Duodenal mucosa (tissue), 2 donors: ENCODE measurements around the gene SHISA9.

ENCODE experiments used
- H3K27ac ChIP-seq: one replicate; pipeline ENCODE4 v1.7.0; 2013; ENCODE audit warnings: low read depth, low read length
- H3K27me3 ChIP-seq, 2 donors: one replicate each; pipeline ENCODE4 v1.7.0; 2013; ENCODE audit warnings: low read length in 2 of 2, control low read depth in 1 of 2; ENCODE audit not compliant: insufficient read depth in 2 of 2, control insufficient read depth in 1 of 2
- H3K36me3 ChIP-seq, 2 donors: one replicate each; pipeline ENCODE4 v1.7.0; 2013; ENCODE audit warnings: low read length in 2 of 2, control low read depth in 1 of 2; ENCODE audit not compliant: insufficient read depth in 2 of 2, control insufficient read depth in 1 of 2
- H3K4me1 ChIP-seq, 2 donors: one replicate each; pipeline ENCODE4 v1.7.0; 2013; ENCODE audit warnings: low read length in 2 of 2, control low read depth in 1 of 2; ENCODE audit not compliant: insufficient read depth in 2 of 2, control insufficient read depth in 1 of 2
- H3K4me3 ChIP-seq, 2 donors: one replicate each; pipeline ENCODE4 v1.7.0; 2013; ENCODE audit warnings: low read length in 2 of 2, low read depth in 1 of 2
- H3K9ac ChIP-seq, 2 donors: one replicate each; pipeline ENCODE4 v1.7.0; 2013; ENCODE audit warnings: low read length in 2 of 2, low read depth in 1 of 2
- H3K9me3 ChIP-seq, 2 donors: one replicate each; pipeline ENCODE4 v1.7.0; 2013; ENCODE audit warnings: low read length in 2 of 2, control low read depth in 1 of 2; ENCODE audit not compliant: control insufficient read depth in 1 of 2

SHISA9 gene

DNA sequence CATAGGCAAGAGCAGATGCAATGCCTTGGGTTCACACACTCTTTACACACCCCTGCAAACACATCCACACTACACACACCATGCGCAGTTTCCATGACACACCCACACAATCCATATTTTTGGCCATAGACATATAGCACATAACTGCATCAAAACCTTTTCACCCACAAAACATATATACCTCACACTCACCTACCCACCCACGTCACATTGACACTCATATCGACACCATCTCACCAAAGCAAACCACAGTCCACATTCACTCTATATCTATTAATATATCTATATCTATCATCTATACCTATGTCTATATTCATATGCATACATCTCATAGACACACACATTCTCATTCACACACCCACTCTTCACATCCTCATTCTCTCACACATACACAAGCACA lies 246.9 kb downstream of the SHISA9 start:
- no peak overlapping the region for H3K4me3 ChIP-seq
- H3K9me3 ChIP-seq: peaks cover 0 to 2% of the 10 kb centered on the region in 2 donors
- H3K27me3 ChIP-seq: no peaks in the 10 kb centered on the region
- no peaks in the 10 kb centered on the region for H3K4me1 ChIP-seq
- H3K27ac ChIP-seq: no peak overlapping the region
- H3K36me3 ChIP-seq: no peaks in the 10 kb centered on the region
- no peak overlapping the region for H3K9ac ChIP-seq

DNA sequence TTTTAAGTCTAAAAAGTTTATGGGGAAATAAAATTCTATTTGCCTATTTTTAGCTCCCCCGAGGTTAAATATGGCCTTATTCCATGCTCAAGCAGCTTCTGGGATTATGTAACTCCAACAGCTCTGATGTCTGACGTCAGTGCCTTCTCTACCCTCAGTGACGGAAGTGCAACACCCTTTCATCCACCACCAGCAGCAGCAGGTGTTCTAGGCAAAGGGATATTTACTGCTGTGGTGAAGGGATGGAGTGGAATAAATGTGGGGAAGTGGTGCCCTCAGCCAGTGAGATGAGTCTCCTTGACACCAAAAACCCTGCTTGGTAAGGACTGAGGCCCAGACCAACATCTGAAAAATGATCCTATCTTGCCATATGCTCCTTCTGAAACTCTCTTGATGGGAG lies 247.4 kb downstream of the SHISA9 start:
- Histone ChIP-seq H3K4me1 (no peaks in the 10 kb centered on the region), H3K9ac (no peak overlapping the region), H3K27me3 (no peaks in the 10 kb centered on the region), H3K27ac (no peak overlapping the region), H3K9me3 (peaks cover 0 to 2% of the 10 kb centered on the region in 2 donors), H3K36me3 (no peaks in the 10 kb centered on the region), H3K4me3 (no peak overlapping the region)

- Histone ChIP-seq H3K4me1 (no peaks in the 10 kb centered on the region), H3K4me3 (no peak overlapping the region), H3K27me3 (no peaks in the 10 kb centered on the region), H3K27ac (no peak overlapping the region), H3K9me3 (peaks cover 2 to 3% of the 10 kb centered on the region in 2 donors), H3K36me3 (no peaks in the 10 kb centered on the region), H3K9ac (no peak overlapping the region)
Measured at GRCh38 chr16:13150181-13150885, 248.9 kb downstream of the SHISA9 start.

GRCh38 chr16:13153696-13154095 lies 252.3 kb downstream of the SHISA9 start:
- Histone ChIP-seq H3K4me3 (no peak overlapping the region), H3K9me3 (peaks cover 2 to 3% of the 10 kb centered on the region in 2 donors), H3K27me3 (no peaks in the 10 kb centered on the region), H3K4me1 (no peaks in the 10 kb centered on the region), H3K9ac (no peak overlapping the region), H3K27ac (no peak overlapping the region), H3K36me3 (no peaks in the 10 kb centered on the region)

GRCh38 chr16:13154799-13155198 lies 253.4 kb downstream of the SHISA9 start:
- no peak overlapping the region for H3K4me3 ChIP-seq
- no peaks in the 10 kb centered on the region for H3K36me3 ChIP-seq
- H3K9ac ChIP-seq: no peak overlapping the region
- H3K27ac ChIP-seq: no peak overlapping the region
- H3K27me3 ChIP-seq: no peaks in the 10 kb centered on the region
- H3K4me1 ChIP-seq: no peaks in the 10 kb centered on the region
- H3K9me3 ChIP-seq: peaks cover 0 to 3% of the 10 kb centered on the region in 2 donors

DNA sequence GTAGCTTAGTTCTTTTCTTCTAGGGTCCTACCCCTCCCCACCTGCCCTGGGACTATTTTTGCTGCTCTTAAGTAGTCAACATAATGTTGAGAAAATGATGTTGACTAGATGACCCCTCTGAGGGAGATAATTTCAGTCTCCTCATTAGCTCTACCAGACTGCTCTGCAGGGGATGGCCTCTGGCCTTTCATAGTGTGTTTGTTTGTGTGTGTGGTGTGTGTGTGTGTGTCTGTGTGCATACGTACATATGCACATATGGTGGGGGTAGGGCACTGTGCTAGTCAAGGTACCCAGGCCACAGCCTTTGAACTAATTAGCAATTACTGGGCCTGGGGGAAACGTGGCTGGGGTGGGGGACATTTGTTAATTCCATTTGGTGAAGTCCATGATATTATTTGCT lies 254.0 kb downstream of the SHISA9 start:
- Histone ChIP-seq H3K9ac (no peak overlapping the region), H3K36me3 (no peaks in the 10 kb centered on the region), H3K4me1 (no peaks in the 10 kb centered on the region), H3K9me3 (peaks cover 0 to 3% of the 10 kb centered on the region in 2 donors), H3K27me3 (no peaks in the 10 kb centered on the region), H3K4me3 (no peak overlapping the region), H3K27ac (no peak overlapping the region)

DNA sequence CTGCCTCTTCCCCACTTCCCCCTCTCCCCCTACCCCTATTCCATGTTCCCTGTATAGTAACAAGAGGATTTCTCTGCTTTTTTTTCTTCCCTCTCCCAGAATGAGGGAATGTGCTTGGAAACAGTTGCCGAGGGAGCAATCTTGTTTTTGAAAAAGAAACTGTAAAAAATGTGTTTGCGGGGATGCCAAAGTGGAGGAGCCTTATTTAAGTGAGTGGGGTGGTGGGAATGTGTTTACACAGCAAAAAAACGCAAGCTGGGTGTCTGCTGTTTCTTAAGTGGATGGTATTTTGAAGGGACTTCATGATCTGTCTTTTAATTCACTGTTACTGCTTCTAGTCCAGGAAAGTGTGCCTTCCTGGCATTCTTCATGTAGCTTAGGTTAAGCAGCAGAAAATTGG lies 254.4 kb downstream of the SHISA9 start:
- H3K4me3 ChIP-seq: no peak overlapping the region
- H3K4me1 ChIP-seq: no peaks in the 10 kb centered on the region
- H3K9me3 ChIP-seq: peaks cover 0 to 3% of the 10 kb centered on the region in 2 donors
- H3K36me3 ChIP-seq: no peaks in the 10 kb centered on the region
- H3K27ac ChIP-seq: no peak overlapping the region
- no peaks in the 10 kb centered on the region for H3K27me3 ChIP-seq
- H3K9ac ChIP-seq: no peak overlapping the region

GRCh38 chr16:13157082-13157481 lies 255.7 kb downstream of the SHISA9 start:
- Histone ChIP-seq H3K4me1 (no peaks in the 10 kb centered on the region), H3K9ac (no peak overlapping the region), H3K9me3 (peaks cover 0 to 3% of the 10 kb centered on the region in 2 donors), H3K36me3 (no peaks in the 10 kb centered on the region), H3K27ac (no peak overlapping the region), H3K27me3 (no peaks in the 10 kb centered on the region), H3K4me3 (no peak overlapping the region)

- no peaks in the 10 kb centered on the region for H3K36me3 ChIP-seq
- no peak overlapping the region for H3K9ac ChIP-seq
- no peaks in the 10 kb centered on the region for H3K4me1 ChIP-seq
- peaks cover 0 to 3% of the 10 kb centered on the region in 2 donors for H3K9me3 ChIP-seq
- H3K27ac ChIP-seq: no peak overlapping the region
- H3K27me3 ChIP-seq: no peaks in the 10 kb centered on the region
- H3K4me3 ChIP-seq: no peak overlapping the region
Measured at GRCh38 chr16:13158427-13158826, 257.0 kb downstream of the SHISA9 start.

GRCh38 chr16:13165024-13165423 lies 263.6 kb downstream of the SHISA9 start:
- Histone ChIP-seq H3K36me3 (no peaks in the 10 kb centered on the region), H3K27me3 (no peaks in the 10 kb centered on the region), H3K4me3 (no peak overlapping the region), H3K27ac (no peak overlapping the region), H3K9ac (no peak overlapping the region), H3K9me3 (peaks cover 8 to 10% of the 10 kb centered on the region in 2 donors), H3K4me1 (no peaks in the 10 kb centered on the region)
